ENCODE data around the gene ASCL5. TPM values are rescaled to one million over a fixed set of nuclear protein-coding genes. Genes with fewer than 3 reads are reported as not detected.

The ASCL5 gene
- total RNA-seq, 1 experiment from 2014 or later: 0.31 TPM

- DNase-seq (ENCODE audit: low spot score) (no peak), ATAC-seq (no peak)
- peaks cover 2% of the 10 kb centered on the region; the same call in 1 of the 2 replicates for H3K4me1 Mint-ChIP-seq
- no peak overlapping the region for H3K27ac Mint-ChIP-seq
- H3K27me3 Mint-ChIP-seq (ENCODE audit: low read depth): no peaks in the 10 kb centered on the region
- H3K36me3 Mint-ChIP-seq: no peaks in the 10 kb centered on the region
- H3K4me3 Mint-ChIP-seq: no peak overlapping the region
- no peaks in the 10 kb centered on the region for H3K9me3 Mint-ChIP-seq
- ChIA-PET CTCF (interaction anchor here (1.2 to 3.3 kb wide), 4 partner anchors 29 to 112 kb away, joined by 4 to 36 read pairs (median 12); no protein-coding TSS in a partner anchor), POLR2A (no interaction called here)
- TF ChIP-seq ATF3 (CRISPR knock-in tag; conservative IDR thresholded peaks at IDR 0.05): no peak
- no peak for TF ChIP-seq USF2 (CRISPR knock-in tag; IDR thresholded peaks at IDR 0.05)
- no peak for TF ChIP-seq NR3C1 (CRISPR knock-in tag; conservative IDR thresholded peaks at IDR 0.05; ENCODE audit: low read depth)
- TF ChIP-seq TEAD4 (CRISPR knock-in tag; IDR thresholded peaks at IDR 0.05): no peak
- TF ChIP-seq E2F4 (CRISPR knock-in tag; IDR thresholded peaks at IDR 0.05; ENCODE audit: borderline replicate concordance, low read depth): no peak
- no peak for TF ChIP-seq CREB1 (CRISPR knock-in tag; IDR thresholded peaks at IDR 0.05)
- no peak for TF ChIP-seq MAX (CRISPR knock-in tag; IDR thresholded peaks at IDR 0.05)
- TF ChIP-seq NR1H2 (CRISPR knock-in tag; IDR thresholded peaks at IDR 0.05): no peak
- no peak for TF ChIP-seq GABPB1 (CRISPR knock-in tag; IDR thresholded peaks at IDR 0.05)
- no peak for TF ChIP-seq TEAD1 (CRISPR knock-in tag; IDR thresholded peaks at IDR 0.05)
- no peak for TF ChIP-seq GRHL2 (CRISPR knock-in tag; IDR thresholded peaks at IDR 0.05; ENCODE audit: insufficient replicate concordance, severe bottlenecking)
- TF ChIP-seq E2F1 (CRISPR knock-in tag; IDR thresholded peaks at IDR 0.05): no peak
- TF ChIP-seq CREM (CRISPR knock-in tag; IDR thresholded peaks at IDR 0.05): no peak
- no peak for TF ChIP-seq ZNF423 (CRISPR knock-in tag; IDR thresholded peaks at IDR 0.05)
- no peak for TF ChIP-seq SP1 (CRISPR knock-in tag; conservative IDR thresholded peaks at IDR 0.05)
- TF ChIP-seq ZBTB43 (CRISPR knock-in tag; IDR thresholded peaks at IDR 0.05): no peak
- no peak for TF ChIP-seq FOXK1 (CRISPR knock-in tag; IDR thresholded peaks at IDR 0.05)
- no peak for TF ChIP-seq ZNF512 (CRISPR knock-in tag; IDR thresholded peaks at IDR 0.05; ENCODE audit: borderline replicate concordance)
Observed at GRCh38 chr1:201084295-201084694, 42.7 kb downstream of the ASCL5 start.

GRCh38 chr1:201083741-201084140 lies 43.2 kb downstream of the ASCL5 start:
- no peak for ATAC-seq
- CTCF ChIA-PET: interaction anchor here (1.2 to 1.7 kb wide), 2 partner anchors 30 to 35 kb away, joined by 4 to 6 read pairs; no protein-coding TSS in a partner anchor
- TF ChIP-seq ZNF263 (CRISPR knock-in tag; IDR thresholded peaks at IDR 0.05; ENCODE audit: low read depth) (no peak), PRDM15 (CRISPR knock-in tag; IDR thresholded peaks at IDR 0.05) (no peak), STAT6 (CRISPR knock-in tag; conservative IDR thresholded peaks at IDR 0.05; ENCODE audit: low read depth) (no peak), RELA (CRISPR knock-in tag; IDR thresholded peaks at IDR 0.05; ENCODE audit: borderline replicate concordance) (no peak), ETV6 (CRISPR knock-in tag; IDR thresholded peaks at IDR 0.05) (no peak)

More at GRCh38 chr1:201083741-201084140, 43.2 kb downstream of the ASCL5 start:
- H3K27ac Mint-ChIP-seq: no peak overlapping the region
- POLR2A ChIA-PET: no interaction called here
- no peaks in the 10 kb centered on the region; the same call in 1 of the 2 replicates for H3K4me1 Mint-ChIP-seq
- H3K36me3 Mint-ChIP-seq: no peaks in the 10 kb centered on the region
- H3K9me3 Mint-ChIP-seq: no peaks in the 10 kb centered on the region
- no peak for DNase-seq (ENCODE audit: low spot score)
- H3K27me3 Mint-ChIP-seq (ENCODE audit: low read depth): no peaks in the 10 kb centered on the region
- no peak overlapping the region for H3K4me3 Mint-ChIP-seq

Data from WTC11 (cell line).